NCI-H1436 treated with DMSO at 0.1 percent for 48 hours (cell line): Measurements from ENCODE around the gene AKR1C3.
"Not testable (repeated sequence)": the region's sequence is repeated elsewhere in the genome, so short reads cannot be mapped to it uniquely, and the experiment has no call there.

Experiments
- DNase-seq: peaks from one replicate; lab custom pipeline; 2025; lab: John Stamatoyannopoulos, UW

Gene AKR1C3

DNA sequence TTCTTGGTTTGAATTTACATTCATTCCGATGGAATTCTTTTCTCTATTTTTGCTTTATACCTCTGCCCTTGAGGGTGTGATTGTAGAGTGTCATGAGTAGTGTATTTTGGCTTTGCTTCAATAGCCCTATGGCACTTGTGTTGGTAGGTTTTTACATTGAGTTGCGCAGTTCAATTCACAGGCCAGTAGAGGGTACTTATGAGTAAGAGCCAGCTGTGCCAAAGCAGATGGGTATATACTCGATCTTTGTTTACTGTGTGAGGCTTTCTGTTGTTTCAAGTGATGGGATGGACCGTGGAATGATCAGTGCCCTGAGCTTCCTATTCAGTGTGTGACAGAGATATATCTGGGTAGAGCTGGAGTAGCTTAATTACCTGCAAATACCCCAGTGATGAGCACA is 4.3 kb upstream of the AKR1C3 start:
- no peak for DNase-seq

DNA sequence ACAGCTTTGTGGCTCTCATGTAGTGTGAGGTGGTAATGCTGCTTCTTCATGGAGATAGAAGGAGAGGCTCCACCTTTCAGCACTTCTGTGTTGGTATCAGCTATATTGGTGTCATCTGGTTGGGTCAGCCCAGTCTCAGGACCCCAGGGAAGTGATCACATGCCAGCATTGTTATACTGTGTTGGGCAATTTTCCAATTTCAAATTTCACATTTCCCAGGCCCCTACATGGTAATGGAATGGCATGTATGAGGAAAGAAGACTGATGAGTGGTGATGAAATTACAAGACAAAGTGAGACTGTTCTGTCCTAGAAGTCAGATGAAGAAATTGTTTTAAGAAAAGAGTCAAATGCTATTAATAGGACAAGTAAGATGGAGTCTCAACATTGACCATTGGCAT is 3.7 kb upstream of the AKR1C3 start:
- no peak for DNase-seq

DNA sequence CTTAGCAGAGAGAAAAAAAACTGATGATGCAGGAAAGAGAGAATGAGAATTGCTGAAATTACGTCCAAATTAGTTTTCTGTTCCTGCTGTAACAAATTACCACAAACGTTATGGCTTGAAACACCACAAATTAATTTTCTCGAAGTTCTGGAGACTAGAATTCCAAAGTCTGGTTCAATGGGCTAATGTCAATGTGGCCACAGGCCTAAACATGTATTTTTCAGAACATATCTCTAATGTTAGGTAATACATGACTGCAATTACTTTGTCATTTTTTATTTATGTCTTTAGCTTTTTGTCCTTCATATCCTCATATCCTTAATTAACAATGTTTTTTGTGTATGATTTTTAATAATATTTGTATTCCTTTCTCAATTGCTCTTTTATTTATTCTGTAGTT is 3.0 kb upstream of the AKR1C3 start:
- DNase-seq: no peak

DNA sequence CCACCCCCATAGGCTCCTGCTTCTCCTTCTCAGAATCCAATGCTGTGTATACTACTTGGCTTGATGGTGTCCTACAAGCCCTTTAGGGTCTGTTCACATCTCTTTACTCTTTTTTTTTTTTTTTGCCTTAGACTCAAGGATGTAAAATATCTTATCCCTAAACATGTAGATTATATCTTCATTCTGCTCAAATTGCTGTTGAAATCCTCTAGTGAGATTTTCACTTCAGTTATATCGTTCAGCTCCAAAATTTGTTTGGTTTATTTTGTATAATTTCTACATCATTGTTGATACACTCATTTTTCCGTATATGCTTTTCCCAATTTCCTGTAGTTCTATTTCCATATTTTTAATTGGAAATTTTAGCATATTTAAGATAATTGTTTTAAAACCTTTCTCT is 1.8 kb upstream of the AKR1C3 start:
- DNase-seq: no peak

DNA sequence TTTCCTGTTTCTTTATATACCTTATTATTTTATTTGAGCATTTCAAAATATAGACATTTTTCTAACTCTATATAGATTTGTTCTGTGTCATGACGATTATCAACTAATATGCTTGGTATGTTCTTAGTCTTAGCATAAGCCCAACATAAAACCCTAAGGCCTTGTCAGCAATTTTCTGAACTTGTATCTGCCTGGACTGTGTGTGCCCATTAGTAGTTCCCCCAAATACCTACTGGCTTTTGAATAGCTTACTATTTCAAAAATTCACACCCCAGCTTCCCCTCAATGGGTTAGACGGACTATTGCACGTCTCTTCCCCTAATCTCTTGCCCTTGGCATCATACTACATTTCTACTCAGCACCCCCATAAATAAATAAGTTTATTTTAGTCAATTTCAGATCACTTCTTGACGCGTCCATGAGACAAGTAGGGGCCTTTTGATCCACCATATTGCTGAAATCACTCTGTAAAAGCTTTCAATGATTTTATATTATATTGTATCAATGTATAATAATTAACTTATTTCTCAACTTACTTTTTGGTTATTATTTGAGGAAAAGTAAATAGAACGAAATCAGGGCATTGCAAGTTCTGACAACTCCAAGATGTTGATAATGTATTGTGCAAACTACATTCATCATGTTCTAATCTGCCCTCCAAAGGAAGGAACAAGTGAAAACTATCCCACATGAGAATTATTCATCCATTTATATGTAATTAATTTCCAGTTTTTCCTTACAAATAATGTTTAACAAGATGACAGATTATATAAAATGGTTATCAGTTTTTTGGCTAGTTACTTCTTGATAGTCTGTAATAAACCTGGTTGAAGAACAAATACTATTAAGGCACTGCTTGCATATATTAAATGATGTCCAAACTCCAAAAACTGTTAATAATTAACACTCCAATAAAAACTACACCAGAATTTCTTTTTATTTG is 1.1 kb upstream of the AKR1C3 start:
- DNase-seq: no peak

DNA sequence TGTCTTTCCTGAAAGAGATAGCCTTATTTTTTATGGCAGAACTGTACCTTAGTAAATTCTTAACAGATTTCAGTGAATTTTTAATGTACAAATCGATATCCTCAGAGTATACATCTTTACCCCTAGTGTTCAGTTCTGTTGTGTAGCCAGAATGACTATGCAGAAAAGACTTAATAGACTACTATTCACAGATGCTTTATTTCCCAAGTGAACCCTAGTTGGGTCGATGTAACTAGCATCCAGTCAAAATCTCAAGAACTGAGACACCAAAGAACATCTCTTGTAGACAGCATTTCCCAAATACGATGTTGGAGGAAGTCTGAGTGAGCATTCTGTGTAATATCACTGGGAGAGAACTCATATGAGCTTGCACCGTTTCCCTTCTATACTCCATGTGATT is 1.5 kb downstream of the AKR1C3 start:
- DNase-seq: no peak

DNA sequence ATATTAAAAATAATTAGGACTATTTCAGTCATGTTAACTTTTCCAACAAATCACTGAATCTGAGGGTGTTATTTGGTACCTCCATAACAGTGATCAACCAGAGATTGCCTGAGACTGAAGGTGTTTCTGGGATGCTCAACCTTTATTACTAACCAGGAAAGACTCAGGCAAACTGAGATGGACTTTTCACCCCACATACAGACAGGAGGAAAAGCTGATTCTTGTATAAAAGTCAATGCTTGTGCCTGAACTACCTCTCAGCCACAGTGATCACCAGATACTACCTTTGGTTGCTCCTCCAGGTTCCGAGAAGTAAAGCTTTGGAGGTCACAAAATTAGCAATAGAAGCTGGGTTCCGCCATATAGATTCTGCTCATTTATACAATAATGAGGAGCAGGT is 1.9 kb downstream of the AKR1C3 start:
- DNase-seq: no peak

DNA sequence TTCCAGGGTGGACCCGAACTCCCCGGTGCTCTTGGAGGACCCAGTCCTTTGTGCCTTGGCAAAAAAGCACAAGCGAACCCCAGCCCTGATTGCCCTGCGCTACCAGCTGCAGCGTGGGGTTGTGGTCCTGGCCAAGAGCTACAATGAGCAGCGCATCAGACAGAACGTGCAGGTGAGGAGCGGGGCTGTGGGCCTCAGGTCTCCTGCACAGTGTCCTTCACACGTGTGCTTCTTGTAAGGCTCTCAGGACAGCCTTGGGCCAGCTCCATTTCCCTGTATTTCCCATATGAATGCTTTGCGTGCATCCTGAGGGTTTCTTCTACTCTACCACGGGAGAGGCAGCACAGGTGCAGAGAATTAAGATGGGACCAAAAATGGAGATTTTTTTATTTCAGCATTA is 8.3 kb downstream of the AKR1C3 start:
- not testable (repeated sequence) for DNase-seq

DNA sequence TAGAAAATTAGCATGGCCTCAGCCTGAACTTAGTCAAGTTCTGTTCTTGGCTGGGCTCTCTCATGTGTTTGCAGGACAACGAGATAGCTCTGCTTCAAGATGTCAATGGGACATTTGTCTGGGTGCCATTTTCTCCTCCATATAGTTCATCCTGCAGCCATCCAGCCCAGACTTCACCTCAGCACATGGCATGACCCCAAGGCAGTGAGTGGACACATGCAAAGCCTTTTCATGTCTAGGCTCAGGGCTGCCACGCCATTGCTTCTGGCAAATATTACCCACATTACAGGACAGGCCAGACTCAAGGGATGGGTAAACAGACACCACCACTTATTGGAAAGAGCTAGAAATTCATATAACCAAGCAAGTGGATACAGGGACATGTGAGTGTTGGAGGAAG is 9.3 kb downstream of the AKR1C3 start:
- DNase-seq: no peak

DNA sequence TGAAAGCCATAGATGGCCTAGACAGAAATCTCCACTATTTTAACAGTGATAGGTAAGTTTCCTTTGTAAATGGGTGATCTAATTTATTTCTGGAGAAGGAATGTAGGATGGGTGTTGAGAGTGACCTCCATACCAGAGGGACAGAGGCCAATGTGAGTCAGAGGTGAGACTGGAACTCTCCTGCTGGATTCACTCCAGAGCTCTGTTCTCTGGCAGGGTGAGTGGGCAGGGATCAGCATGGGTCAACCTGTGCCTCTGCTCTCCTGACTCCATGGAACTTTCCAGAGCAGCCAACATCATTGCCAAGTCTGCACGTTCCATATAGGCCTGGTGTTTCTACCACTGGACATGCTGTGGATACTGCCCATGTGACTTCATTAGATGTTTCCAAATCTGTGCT is 11.4 kb downstream of the AKR1C3 start:
- DNase-seq: no peak

DNA sequence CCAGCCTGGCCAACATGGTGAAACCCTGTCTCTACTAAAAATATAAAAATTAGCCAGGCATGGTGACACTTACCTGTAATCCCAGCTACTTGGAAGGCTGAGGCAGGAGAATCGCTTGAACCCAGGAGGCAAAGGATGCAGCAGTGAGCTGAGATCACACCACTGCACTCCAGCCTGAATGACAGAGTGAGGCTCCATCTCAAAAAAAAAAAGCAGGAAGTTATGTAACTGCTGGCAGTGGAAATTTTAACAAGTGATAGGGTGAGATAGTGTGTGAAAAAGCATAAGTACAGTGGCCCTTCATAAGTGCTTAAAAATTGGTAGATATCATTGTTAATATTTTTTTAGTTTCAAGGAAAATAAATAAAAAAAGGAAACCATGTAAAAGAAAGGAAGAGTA is 12.3 kb downstream of the AKR1C3 start:
- no peak for DNase-seq

DNA sequence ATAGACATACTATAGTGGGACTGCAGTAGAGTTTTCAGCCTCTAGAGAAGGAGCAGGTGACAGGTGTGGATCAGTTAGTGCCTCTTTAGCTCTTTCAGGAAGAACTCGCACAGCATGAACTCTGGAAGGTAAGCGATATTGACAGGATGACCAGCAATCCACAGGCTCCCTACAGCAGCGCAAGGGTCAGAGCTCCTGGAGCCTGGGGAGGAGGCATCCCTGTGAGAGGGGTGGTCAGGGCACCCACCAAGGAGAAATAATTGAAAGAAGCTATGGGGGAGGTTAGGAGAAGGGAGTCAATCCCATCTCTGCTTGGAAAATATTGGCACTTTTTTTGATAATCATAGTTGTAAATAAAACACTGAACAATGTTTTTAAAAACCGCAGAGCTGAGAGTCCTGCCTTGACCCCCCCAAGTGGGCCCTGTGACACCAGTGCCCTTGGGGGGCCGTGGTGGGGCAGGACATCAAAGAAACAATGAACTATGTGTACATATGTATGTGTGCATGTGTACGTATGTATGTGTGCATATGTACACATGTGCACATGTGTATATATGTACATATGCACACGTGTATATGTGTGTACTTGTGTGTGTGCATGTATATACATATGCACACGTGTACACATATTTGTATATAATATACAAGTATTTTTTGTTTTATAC is 13.8 kb downstream of the AKR1C3 start:
- DNase-seq: no peak

DNA sequence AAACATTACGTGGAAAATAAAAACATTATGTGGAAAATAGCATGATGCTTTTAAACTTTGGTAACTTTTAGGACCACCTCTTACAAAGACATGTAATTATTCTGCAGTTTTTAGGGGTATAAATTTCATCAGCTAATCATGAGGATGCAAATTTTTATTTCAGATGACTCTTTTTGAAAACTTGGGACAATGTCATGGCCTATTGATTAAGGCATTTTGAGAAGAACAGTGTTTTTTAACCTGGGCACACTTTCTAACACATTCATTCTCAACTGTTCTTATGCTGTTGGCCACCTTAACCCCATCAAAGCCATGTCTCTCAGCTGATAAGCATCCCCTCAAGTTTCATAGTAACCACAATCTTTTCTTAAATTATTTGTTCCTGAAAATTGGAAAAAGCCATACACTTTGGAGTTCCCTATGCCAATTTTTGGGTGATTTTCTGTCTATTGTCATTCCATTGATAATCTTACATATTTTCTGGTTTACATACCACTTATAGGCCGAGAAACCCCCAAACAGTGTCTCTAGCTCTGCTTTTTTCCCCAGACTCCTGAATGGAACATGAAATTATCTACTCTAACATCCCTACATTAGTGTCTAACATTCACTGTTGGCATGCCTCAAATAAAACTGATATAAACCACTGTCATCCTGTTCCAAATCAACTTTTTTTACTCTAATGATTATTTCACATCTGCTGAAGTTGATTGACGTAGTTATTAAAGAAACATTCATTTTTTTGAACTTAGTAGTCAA is 14.6 kb downstream of the AKR1C3 start:
- DNase-seq: no peak

DNA sequence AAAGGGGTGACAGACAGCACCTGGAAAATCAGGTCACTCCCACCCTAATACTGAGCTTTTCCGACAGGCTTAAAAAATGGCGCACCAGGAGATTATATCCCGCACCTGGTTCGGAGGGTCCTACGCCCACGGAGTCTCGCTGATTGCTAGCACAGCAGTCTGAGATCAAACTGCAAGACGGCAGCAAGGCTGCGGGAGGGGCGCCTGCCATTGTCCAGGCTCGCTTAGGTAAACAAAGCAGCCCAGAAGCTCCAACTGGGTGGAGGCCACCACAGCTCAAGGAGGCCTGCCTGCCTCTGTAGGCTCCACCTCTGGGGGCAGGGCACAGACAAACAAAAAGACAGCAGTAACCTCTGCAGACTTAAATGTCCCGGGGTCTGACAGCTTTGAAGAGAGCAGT is 15.6 kb downstream of the AKR1C3 start:
- not testable (repeated sequence) for DNase-seq

DNA sequence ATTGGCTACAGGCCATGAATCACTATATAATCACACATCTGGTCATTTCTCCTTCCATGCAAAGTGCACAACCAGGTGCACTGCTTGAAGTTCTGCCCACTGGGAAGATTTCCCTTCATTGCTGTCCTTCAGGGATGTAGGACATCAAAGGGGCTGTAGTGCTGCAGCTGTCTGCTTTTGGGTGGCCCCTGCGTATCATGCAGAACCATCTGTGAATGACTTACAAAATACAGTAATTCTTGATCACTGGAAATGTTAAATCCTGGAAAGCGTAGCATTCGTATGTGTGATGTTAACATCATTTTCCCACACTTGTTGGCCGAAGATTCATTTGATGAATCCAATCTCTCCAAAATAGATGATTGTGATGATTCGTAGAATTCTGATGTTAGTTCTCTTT is 22.4 kb downstream of the AKR1C3 start:
- DNase-seq: no peak

DNA sequence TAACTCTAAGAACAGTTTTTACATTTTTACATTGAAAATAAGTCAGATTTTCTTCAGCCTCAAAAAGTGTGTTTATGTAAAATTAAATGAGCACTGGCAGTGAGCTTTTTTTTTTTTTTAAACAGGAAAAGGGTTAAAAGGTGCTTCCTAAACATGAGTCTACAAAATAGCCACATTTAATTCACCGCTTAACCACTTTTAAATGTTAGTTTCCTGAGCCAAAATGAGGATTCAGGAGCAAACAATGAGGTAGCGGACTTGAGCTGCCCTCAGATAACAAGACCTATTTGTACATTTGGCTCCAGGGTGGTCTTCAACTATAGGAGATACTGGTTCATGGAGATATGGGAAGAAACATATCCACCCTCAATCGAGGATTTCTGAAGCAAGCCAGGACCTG is 22.8 kb downstream of the AKR1C3 start:
- DNase-seq: no peak

DNA sequence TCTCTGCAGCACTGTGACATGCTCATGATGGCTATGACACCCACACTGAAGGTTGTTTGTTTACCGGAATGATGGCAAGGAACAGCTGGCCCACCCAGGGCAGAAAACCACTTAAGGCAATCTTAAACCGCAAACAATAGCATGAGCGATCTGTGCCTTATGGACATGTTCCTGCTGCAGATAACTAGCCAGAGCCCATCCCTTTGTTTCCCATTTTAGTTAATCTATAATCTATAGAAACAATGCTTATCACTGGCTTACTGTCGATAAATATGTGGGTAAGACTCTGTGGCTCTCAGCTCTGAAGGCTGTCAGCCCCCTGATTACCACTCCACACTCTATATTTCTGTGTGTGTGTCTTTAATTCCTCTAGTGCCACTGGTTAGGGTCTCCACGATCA is 25.8 kb downstream of the AKR1C3 start:
- DNase-seq: not testable (repeated sequence)

DNA sequence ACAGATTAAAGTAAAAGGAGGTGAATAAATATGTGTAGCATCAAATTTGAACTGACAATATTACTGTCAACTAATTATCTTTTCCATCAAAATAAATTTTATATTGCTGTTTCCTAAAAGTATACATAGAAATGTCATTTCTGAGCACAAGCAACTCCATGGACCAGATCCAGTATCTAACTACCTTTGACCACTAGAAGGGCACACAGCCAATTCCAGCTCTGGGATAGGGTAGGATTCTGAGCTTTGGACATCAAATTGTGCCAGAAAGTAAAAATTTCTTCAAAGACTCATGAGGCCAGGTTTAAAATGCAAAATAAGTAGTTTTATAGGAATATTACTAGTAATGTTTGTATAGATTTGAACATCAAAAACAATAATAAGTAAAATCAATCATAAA is 29.7 kb downstream of the AKR1C3 start:
- DNase-seq: no peak

DNA sequence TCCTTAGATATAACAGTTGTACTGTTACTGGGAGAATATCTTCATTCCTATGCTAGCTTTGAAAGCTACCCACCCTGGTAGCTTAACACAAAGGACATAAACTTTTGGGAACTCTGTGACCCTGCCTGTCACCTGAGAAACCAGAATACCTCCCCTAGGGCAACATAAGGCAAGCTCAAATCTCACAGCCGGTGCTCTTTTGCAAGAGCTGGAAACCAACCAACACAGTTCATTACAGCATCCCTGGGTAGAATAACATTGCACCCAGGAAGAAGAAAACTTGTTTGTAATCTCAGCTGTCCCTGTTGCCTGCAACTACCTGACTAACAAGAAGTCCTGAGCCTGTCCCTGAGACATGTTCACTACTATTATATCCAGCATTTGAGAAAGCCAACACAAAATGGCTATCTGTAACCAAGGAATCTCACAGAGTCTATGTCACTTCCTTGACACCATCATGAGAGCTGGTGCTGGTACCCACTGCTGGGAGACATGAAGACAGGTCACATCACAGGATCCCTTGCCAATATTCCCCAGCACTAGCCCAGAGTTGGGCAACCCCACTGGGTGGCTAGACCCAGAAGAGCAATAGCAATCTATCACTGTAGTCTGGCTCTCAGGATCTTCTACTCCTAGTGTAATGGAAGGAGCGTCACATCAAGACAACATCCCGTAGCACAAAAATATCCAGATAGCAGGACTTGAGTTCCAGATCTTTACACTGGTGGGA is 31.3 kb downstream of the AKR1C3 start:
- DNase-seq: no peak

DNA sequence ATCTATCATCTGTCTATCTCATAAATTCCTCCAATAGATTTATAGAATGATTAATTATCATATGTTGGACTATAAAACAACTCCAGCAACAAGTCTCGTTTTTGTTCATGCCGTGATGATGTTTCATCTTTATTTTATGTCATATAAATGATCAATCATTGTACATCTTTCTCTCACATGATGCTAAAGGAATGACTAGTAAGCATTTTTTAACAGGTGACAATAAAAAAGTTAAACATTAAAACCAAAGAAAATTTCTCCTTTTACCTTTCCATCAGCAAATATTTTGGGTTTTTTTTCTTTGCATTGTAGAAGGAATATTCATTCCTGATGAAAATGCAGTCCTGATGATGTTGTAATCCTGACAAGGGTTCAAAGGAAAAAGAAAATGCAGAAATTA is 41.4 kb downstream of the AKR1C3 start:
- DNase-seq: no peak

DNA sequence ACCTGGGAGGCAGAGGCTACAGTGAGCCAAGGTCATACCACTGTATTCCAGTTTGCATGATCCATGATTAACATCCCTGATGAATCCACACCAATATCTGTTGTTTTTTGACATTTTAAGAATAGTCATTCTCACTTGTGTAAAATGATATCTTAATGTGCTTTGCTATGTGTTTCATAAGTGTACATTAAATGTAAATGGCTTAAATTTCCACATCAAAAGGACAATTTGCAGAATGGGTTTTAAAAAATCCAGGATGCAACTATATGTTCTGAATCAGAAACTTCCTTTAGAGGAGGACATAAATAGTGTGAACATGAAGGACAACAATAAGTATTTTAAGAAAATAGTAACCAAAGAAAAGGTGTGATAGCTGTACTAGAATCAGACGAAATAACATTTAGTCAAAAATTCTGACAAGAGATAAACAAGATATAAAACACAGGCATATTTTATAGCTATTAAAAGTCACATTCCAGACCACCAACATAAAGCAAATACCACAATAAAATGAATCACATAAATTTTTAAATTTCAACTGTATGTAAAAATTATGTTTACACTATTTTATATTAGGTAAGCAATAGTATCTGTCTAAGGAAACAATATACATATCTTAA is 42.4 kb downstream of the AKR1C3 start:
- no peak for DNase-seq

DNA sequence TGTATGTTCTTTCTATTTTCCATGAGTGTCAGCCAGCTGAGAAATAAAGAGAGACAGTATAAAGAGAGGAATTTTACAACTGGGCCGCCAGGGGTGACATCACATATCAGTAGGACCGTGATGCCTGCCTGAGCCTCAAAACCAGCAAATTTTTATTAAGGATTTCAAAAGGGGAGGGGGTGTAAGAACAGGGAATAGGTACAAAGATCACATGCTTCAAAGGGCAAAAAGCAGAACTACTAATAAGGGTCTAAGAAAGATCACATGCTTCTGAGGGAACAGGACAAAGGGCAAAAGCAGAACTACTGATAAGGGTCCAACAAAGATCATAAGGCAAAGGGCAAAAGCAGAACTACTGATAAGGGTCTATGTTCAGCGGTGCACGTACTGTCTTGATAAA is 43.5 kb downstream of the AKR1C3 start:
- DNase-seq: not testable (repeated sequence)
